ENCODE results near the gene HMGB1.
A peak's percentile ranks its signal among the peaks of the same experiment; 100 is the strongest.

HMGB1 gene

GRCh38 chr13:30429721-30430694, 35.7 kb downstream of the HMGB1 start:
- no peak for DNase-seq

- DNase-seq: no peak
Observed at GRCh38 chr13:30429235-30429634, 36.5 kb downstream of the HMGB1 start.

- no peak for DNase-seq
Observed at GRCh38 chr13:30423891-30424290, 41.8 kb downstream of the HMGB1 start.

GRCh38 chr13:30422054-30422839, 43.5 kb downstream of the HMGB1 start, which contains the start of gene UBE2L5:
UBE2L5 (plus strand) TSS chr13:30422493; CDS start chr13:30427991, 5,498 bp downstream.
- DNase-seq: peak; percentile 6

- no peak for DNase-seq
Observed at GRCh38 chr13:30421093-30422053, 44.4 kb downstream of the HMGB1 start.

GRCh38 chr13:30418717-30419459, 46.8 kb downstream of the HMGB1 start:
- DNase-seq: no peak

GRCh38 chr13:30418075-30418716, 47.5 kb downstream of the HMGB1 start:
- no peak for DNase-seq

- no peak for DNase-seq
Observed at GRCh38 chr13:30416471-30416870, 49.3 kb downstream of the HMGB1 start.

GRCh38 chr13:30415430-30416030, 50.2 kb downstream of the HMGB1 start:
- no peak for DNase-seq

- no peak for DNase-seq
Observed at GRCh38 chr13:30413842-30414241, 51.9 kb downstream of the HMGB1 start.

- no peak for DNase-seq
Observed at GRCh38 chr13:30412346-30412745, 53.4 kb downstream of the HMGB1 start.

- DNase-seq: no peak
Observed at GRCh38 chr13:30410705-30411125, 55.0 kb downstream of the HMGB1 start.

GRCh38 chr13:30409886-30410704, 55.6 kb downstream of the HMGB1 start:
- no peak for DNase-seq

- no peak for DNase-seq
Observed at GRCh38 chr13:30408319-30409101, 57.2 kb downstream of the HMGB1 start.

- no peak for DNase-seq
Observed at GRCh38 chr13:30406779-30407416, 58.8 kb downstream of the HMGB1 start.
